NCI-H2029 treated with DMSO at 0.1 percent for 48 hours (cell line): ENCODE results near the gene BRF1.

Experiments
- DNase-seq: peaks from one replicate; lab custom pipeline; 2025; lab: John Stamatoyannopoulos, UW

The BRF1 gene

DNA sequence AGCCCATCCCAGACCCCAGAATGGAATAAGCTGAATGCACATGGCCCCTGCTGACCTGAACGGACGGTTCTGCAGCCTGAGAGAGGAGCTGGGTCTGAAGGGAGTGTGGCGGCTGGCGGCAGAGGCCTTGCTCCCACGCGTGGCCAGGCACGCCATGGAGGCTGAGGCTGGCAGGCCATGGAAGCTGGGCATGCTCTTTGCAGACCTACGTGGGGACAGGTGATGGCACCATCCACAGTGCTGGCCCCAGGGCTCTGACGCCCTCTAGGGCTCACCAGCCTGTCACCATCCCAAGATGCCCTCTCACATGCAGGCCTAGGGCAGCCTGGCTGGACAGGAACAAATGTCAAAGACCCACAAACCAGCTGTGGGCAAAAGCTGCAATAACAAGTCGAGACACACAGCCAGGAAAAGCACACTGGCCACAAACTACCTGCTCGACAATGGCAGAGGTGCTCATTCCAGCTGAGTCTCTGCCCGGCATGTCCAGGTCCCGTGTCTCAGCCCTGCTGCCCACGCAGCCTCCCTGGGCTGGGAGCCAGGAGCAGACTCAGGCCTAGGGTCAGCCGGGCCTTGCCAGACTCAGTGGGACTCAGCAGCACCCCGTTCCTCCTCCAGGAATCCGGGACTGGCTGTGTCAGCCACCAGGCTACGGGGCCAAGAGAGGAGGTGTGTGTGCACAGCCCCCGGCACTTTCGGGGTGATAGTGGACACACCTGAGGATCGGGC is 32.8 kb downstream of the BRF1 start:
- no peak for DNase-seq

DNA sequence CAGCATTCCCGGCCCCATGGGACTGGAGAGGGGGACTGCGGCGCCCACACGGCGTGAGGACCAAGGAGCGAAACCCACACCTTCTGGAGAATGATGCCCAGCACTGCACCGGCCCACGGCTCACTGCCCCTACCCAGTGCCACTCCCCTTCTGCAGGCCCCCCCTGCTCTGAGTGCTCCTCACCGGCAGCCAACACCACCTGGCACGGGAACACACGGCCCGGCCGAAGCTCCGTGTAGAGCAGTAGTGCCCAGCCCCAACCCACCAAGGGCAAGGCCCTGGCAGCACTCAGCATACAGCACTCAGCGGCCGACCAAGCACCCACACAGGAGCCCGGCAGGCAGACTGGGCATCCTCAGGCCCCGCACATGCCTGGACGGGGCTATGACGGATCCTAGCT is 39.0 kb downstream of the BRF1 start:
- no peak for DNase-seq

DNA sequence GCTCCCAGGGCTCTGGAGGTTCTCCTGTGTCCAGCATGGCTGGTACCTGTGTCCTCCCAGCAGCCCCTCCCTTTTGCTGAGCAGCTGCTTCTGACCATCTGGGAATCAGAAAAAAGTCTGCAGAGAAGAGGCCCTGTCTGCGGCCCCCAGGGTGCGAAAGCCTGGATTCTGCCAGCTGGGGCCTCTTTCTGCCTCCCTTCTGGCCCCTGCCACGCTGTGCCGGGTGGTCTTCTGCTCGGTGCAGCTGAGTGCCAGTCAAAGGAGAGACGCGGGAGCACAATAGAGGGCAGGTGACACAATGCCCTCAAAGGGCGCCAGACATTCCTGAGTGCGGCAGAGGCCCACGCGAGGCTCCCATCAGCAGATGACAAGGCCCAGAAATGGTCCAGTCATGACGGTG is 39.8 kb downstream of the BRF1 start:
- DNase-seq: no peak

DNA sequence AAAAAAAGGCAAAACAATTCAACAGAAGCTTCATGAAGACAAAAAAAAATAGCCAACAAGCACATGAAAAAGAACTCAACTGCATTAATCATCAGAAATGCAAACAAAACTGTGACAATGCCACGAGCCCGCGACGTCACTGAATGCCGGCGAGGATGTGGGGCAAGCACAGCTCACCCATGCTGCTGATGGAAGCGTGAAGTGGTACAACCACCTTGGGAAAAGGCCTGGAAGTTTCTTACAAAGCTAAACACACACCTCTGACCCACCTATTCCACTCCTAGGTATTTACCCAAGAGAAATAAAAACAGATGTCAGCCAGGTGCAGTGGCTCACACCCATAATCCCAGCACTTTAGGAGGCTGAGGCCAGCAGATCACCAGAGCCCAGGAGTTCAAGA is 42.0 kb downstream of the BRF1 start:
- DNase-seq: no peak

DNA sequence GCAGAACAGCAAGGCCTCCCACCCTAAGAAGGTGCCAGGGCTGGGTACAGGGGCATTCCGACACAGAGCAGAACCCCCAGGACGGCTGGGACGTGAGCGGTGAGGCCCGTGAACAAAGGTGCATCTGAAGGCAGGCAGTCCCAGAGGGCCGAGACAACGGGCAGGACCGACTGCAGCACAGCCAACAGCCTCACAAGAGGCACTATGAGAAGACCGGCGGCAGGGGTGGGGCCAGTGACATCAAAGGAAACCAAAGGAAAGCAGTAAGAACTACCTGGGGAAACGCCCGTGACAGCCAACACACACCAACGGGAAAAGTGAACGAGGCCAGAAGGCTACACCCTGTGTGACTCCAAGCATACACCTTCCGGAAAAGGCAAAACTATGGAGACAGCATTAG is 43.3 kb downstream of the BRF1 start:
- no peak for DNase-seq

DNA sequence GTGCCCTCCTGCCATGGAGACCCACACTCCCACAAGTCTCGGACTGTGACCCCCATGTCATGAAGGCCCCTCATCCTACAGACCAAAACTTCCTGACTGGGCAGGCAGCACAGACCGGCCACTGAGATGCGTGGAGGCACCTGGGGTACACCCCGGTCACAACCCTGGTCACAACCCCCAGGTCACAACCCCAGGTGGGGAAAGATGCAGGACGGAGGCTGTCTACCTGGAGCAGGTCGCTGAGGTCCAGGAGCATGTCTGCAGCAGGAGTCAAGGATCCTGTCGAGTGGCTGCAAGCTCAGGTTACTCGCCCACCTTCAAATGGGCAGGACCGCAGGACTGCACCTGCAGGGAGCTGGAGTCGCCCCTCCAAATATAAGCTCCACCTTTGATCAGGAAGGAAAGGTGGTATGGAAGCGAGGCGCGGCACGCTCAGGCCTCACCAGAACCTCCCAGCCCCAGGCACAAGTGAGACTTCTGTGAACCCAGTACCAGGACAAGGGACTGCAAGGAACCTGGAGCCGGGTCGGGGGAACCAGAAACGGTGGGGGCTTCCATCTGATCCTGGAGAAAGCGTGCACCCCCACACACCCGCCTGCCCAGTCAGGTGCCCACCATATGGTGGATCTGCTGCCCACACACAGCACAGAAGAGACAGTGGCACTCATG is 44.4 kb downstream of the BRF1 start:
- no peak for DNase-seq

GRCh38 chr14:105255021-105255507 is 45.7 kb downstream of the BRF1 start:
- no peak for DNase-seq

GRCh38 chr14:105253329-105253682 is 47.5 kb downstream of the BRF1 start:
- DNase-seq: no peak

GRCh38 chr14:105252552-105253328 is 48.1 kb downstream of the BRF1 start:
- no peak for DNase-seq

DNA sequence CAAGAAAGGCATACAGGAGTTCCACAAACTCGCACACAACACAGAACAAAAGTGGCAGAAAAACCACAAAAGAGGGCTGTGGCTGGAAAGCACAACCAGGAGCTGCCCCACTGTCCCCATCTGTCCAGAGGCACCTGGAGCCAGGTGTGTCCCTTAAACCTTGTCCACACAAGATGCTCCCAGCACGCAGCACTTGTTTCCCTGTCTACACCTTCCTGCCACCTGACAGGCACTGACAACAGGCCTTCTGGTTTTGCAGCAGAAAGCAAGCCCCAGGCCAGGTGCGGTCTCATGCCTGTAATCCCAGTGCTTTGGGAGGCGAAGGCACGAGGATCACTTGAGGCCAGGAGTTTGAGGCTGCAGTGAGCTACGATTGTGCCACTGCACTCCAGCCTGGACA is 48.9 kb downstream of the BRF1 start:
- DNase-seq: no peak

DNA sequence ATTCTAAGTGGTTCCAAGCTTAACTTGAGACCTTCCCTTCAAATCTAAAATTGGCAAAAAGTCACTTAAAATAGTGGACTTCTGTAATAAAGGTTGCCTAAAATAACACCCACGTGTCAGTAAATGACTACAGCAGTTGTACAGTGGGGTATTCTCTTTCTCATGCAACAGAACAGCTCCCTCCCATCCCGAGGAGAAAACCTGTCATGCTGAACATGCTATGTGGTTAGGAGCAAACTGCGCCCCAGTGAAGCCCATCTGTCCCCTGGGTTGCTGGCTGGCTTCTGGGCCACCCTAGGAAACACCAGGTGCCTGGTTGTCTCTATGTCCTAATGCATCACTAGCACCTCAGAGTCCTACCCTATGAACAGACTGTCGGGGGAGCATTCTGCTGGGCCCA is 49.8 kb downstream of the BRF1 start:
- no peak for DNase-seq

- DNase-seq: no peak
Measured at GRCh38 chr14:105250008-105250366, 50.8 kb downstream of the BRF1 start.

DNA sequence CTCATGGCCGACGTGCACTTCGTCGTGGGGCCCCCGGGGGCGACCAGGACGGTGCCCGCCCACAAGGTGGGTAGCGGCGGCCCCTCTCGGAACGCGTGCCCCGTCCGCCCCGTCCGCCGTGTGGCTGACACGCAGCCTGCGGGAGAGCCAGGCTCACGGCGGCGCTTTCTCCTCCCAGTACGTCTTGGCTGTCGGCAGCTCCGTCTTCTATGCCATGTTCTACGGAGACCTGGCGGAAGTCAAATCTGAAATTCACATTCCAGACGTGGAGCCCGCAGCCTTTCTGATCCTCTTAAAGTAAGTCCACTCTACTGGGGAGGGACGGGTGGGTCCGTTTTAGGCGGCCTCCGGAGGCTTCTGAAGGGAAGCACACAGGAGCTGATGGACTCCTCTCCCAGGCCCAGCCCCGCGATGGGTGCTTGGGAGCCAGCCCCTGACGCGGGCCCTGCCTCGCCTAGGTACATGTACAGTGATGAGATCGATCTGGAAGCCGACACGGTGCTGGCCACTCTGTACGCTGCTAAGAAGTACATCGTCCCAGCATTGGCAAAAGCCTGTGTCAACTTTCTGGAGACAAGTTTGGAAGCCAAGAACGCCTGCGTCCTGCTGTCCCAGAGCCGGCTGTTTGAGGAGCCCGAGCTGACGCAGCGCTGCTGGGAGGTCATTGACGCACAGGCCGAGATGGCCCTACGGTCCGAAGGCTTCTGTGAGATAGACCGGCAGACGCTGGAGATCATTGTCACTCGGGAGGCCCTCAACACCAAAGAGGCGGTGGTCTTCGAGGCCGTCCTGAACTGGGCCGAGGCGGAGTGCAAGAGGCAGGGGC is 51.4 kb downstream of the BRF1 start:
- no peak for DNase-seq

- no peak for DNase-seq
Measured at GRCh38 chr14:105248368-105249181, 52.2 kb downstream of the BRF1 start, which contains the start of gene BTBD6. Gene BTBD6, plus strand, starts transcription at chr14:105248533. Its CDS starts 179 bp downstream, at chr14:105248712.

- no peak for DNase-seq
Measured at GRCh38 chr14:105247715-105248367, 53.0 kb downstream of the BRF1 start.

- DNase-seq: no peak
Measured at GRCh38 chr14:105247026-105247425, 53.8 kb downstream of the BRF1 start.

- DNase-seq: no peak
Measured at GRCh38 chr14:105244334-105244733, 56.5 kb downstream of the BRF1 start.

DNA sequence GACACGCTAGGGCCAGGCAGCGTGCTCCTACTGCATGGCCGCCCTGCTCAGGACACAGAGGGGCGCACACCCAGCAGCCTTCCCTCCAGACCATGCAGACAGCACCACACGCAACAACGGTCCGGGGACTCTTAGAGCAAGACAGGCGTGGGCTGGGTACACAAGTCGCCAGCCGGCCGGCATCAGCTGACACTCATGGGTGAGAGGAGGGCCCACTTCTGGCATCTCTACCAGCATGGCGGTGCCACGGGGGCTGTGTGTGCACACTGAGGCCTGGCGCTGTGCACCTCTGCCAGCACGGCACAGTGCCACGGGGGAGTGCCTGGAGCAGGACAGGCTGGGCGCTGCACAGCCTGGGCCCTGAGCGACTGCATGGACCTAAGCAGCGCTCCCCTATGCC is 59.2 kb downstream of the BRF1 start:
- no peak for DNase-seq

DNA sequence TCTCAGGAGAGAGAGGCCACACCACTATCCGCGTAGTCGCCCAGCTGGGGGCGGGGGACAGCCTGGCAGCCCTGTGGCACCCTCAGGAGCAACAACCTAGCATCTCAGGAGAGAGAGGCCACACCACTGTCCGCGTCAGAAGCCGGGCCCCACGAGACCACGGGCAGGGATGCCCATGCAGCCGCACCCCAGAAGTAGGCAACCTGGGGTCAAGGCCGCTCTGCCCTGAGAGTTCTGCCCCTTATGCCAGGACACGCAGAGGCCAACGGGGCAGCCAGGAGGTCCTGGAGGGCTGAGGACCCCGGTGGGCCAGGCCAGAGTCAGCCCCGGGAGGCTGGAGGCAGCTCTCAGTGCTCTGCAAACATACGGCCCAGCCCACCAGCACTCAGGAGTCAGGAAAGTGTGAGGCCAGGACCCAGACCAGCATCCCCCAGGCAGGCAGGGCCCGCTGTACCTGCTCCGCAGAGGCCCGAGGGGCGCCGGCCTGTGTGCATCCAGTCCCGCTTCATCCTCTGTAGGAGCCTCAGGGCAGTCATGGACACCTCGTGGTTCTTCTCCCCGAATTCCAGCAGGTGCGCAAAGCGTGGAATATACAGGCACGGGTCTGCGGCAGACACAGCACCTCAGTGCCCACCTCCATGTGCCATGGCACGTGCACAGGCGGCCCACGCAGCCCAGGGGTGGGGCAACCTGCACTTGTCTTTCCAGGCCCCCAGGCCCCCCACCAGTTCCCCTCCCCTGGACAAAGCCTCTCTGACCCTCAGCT is 59.8 kb downstream of the BRF1 start:
- no peak for DNase-seq

DNA sequence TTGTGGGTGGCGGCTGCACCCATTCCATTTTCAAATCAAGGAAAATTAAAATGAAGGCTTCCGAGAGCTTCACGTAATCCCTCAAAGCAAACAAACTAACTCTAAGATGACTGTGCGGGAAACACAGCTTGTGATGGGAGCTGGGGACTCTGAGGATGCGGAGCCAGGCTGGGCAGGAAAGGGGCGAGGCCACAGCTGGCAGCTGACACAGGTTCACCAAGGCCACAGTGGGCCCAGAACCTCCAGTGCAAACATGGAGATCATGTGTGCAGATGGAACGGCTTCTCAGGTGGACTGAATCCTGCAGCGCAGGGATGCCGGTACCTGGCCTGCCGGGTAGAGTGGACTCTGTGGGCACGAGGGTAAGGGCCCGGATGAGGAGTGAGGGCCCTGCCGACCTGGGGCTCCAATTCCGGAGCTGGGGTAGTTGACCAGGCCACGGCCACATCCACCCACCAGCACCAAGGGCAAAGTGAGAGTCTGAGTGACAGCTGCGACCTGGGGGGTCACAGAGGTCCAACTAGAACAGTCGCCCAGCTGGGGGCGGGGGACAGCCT is 71.6 kb downstream of the BRF1 start:
- no peak for DNase-seq
